GM19351 (cell line): ENCODE results near the gene SOX13.

Experiments used
- ATAC-seq: cut with Tn5 transposase; IDR thresholded peaks from one replicate; pipeline ENCODE4 v1.9.1; 2021; ENCODE audit warnings: mild to moderate bottlenecking, moderate library complexity; ENCODE audit not compliant: unreplicated experiment

SOX13 gene

DNA sequence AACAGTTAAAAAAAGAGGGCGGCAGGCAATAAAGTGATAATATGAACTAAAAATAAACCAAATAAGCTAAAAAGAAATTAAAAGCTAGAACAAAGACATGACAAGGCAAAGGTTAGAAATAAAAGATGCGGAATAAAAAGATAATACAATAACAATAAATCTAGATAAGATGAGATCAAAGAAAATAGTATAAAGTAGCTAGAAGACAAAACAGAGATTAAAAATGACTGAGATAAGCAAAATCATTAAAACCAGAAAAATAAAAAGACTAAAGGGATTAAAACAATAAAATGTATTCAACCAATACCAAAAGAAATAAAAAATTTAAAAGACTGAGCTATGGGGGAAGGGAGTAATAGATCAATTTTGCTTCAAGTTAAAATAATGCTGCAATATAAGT, 10.8 kb upstream of the SOX13 start:
- no peak for ATAC-seq

DNA sequence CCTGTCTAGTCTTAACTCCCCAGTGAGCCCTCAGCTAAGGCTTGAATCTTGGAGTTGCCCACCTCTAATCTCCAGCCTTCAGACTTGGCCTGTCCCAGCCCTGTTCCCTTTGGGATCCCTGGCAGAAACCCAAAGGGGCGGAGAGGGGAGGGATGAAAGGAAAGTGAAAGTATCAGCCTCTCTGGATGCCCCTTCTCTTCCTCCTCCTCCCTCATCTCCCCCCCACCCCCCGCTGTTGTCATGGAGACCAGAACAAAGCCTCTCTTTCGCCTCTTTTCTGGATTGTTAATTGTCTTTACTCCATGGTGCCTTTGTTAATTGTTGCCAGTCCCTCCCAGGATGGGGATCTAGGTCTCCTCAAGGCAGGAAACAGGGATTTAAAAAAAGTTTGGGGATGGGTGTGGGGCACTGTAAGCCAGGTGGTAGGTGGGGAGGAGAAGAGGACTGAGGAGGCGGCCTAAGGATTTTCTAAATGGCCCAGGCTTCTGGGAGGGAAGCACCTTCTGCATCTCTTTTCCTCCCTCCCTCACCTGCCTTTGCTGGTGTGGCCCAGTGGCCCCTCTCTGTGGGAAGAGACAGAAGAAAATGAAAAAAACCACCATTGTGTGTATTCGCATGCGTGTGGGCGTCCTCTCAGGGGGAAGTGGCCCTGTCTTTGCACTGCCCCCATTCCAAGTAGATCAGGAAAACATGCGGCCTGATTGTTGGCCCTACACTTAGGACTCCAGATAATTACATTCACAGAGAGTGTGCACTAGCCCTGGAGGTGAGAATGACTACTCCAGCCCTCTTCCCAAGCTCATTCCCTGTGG, 7.5 kb upstream of the SOX13 start:
- ATAC-seq: no peak

GRCh38 chr1:204065986-204066300, 7.0 kb upstream of the SOX13 start:
- ATAC-seq: no peak

DNA sequence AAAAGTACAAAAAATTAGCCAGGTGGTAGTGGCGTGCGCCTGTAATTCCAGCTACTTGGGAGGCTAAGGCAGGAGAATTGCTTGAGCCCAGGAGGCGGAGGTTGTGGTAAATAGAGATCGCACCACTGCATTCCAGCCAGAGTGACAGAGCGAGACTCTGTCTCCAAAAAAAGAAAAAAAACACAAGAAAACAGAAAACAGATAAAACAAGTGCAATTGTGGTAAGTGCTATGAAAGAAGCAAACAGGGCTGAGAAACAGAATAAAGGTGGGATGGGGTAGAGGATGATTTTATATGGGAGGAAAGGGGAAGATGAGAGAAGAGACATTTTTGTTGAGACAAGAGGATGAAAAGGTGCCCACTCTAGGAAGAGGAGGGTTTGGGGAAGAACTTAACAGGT, 5.0 kb upstream of the SOX13 start:
- ATAC-seq: no peak

- ATAC-seq: no peak
These were observed 3.0 kb upstream of the SOX13 start for GRCh38 chr1:204069887-204070286.

DNA sequence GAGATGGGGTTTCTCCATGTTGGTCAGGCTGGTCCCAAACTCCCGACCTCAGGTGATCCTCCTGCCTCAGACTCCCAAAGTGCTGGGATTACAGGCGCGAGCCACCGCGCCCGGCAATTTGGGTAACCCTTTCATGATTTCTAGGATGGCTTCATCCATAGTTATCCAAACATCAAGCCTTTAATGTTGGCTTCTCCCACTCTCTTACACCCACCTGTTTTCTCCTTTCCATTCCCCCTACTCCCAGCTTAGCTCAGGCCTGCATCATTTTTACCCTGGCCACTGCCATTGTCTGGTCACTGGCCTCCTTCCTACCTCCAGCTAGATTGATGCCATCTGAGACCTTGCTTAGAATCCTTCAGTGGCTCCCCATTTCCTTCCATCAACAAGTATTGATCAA, 2.0 kb upstream of the SOX13 start:
- no peak for ATAC-seq

DNA sequence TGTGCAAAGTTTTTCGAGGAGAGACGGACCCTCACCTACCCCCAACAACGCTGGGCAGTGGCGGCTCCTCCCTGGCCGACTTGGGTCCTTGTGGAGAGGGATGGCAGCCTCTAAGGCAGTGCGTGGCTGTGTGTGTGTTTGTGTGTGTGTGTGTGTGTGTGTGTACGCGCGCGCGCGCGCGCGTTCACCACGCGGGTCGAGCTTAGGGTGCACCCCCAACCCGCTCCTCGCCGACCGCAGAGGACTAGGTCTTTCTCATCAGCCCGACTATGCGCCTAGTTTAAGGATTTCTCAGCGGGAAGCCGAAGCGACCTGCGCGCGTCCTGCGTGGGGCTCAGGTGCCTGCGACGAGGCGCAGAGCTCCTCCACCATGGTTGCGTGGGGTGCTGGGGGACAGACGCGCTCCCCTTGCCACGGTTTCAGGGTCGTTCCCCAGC, 940 bp downstream of the SOX13 start:
- ATAC-seq: no peak

DNA sequence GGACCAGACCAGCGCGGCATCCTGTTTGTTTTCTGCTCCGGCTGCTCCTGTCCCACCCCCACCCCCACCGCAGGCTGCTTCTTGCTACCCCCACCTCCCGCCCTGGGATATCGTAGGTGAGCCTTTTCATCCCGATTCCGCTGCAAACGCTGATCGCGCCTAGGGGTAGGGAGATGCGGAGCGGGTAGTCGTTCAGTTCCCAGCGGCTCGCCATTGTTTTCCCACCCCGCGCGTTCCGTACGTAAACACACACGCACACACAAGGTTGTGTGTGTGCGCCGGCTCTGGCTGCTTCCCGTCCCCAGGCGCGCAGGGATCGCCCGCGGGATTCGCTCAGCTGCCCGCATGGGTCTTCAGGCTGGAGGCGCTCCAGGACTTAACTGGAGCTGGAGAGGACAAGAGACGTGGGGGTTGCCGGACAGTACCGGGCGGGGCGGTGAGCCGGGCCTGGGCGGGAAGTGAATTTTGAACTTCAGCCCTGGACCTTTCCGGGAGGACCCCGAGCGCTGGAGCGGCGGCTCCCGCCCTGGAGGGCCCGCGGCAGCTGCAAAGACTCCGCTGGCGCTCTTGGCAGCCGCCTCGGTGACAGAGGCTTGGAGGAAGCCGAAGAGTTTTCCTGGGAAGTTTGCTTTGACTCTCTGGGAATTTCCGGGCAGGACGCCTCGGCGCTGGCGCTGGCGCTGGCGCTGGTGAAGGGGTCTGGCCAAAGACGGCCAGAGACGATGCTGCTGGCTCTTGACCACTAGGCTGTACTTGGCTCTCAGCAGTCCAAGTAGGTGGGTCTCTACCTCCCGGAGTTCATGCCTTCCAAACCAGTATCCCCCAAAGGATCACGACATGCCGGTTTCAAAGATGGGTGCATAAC, 1.6 kb downstream of the SOX13 start:
- ATAC-seq: no peak

DNA sequence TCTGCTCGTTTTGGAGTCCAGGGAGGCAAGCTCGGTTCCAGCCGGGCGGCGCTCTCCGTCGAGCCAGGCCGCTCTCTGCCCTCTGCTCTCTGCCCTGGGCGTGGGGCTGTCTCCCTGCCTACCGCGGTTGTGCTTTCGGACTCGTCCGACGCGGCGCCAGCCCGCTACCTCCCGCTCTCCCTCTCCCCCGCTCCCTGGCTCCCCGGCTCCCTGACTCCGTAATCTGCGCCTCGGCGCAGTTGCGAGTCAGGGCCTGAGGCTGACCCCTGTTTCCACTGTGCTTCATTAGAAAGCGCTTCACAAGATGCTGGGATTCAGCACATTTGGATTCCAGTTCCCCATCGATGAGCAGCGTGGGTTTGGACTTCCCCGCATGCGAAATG, 2.2 kb downstream of the SOX13 start:
- no peak for ATAC-seq

DNA sequence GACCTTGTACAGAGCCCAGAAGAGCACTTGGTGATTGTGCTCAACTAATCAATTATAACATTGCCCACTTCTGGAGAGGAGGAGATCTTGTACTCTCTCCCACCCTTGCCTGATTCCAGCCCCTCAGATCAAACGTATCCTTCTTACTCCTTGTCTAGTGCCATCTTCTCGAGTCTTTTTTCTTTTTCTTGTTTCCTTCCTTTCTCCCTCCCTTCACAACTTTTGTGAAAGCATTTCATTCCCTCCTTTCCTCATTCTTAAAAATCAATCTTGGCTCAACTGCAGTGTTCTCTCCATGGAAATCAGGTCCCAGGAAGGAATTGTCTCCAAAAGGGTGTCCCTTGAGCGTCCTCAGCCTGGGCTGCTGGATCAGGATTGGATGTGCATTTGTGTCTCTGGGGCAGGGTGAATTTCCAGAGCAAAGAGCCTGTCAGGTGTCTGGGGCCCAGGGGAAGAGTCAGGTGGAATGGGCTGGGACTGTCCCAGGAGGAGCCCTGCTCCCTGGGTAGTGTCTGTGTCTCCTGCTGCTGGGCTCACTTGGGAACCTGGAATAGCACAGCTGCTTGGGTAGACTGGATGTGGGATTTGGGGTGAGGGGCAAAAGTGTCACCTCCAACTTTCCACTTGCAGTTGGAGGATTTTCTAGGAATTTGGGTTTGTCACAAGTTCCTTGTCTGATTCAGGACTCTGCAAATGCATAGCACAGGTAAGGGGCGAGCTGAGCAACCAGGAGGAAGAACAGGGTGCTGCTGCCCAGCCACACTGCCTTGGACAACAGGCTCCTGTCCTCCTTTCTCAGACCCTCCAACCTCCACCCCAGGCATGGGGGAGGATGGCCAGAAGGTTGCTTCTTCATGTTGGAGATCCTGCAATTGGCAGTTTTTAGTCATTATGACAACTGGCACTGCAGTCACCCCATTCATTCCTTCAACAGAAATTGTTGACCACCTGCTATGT, 3.3 kb downstream of the SOX13 start:
- no peak for ATAC-seq

DNA sequence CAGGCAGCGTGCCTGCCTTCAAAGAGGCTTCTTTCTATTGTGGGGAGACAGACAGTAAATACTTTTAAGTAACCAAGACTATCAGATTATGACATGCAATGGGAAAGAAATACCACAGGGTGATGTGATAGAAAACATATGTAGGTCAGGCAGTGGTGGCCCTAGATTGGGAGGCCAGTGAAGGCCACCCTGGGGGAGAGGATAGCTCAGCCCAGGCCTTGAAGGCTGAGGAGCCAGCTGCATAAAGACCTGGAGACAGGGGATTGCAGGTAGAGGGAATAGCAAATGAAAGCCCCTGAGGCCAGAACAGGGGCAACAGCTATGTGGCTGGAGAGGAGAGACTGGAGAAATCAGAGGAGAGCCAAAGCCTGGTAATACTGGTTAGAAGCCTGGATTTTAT, 4.0 kb downstream of the SOX13 start:
- no peak for ATAC-seq

GRCh38 chr1:204077979-204078696, 5.2 kb downstream of the SOX13 start:
- ATAC-seq: no peak

DNA sequence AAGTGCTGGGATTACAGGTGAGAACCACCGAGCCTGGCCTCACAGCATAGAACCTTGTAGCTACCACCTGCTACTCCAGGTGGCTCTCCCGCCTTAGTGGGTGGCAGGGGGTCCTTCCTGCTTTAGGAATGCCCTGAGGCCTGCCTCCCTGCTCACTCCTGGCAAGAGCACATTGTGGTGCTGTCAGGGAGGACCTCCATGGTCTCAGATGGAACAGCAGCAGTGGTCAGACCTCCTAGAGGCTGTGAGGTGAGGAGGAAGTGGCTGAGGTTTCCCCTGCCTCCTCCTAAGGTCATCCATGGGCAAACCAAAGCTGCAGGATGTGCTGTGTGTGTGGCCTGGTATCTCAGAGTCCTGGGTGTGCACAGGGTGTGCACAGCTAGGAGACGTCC, 6.7 kb downstream of the SOX13 start:
- ATAC-seq: no peak

GRCh38 chr1:204080163-204080903, 7.4 kb downstream of the SOX13 start:
- ATAC-seq: no peak

DNA sequence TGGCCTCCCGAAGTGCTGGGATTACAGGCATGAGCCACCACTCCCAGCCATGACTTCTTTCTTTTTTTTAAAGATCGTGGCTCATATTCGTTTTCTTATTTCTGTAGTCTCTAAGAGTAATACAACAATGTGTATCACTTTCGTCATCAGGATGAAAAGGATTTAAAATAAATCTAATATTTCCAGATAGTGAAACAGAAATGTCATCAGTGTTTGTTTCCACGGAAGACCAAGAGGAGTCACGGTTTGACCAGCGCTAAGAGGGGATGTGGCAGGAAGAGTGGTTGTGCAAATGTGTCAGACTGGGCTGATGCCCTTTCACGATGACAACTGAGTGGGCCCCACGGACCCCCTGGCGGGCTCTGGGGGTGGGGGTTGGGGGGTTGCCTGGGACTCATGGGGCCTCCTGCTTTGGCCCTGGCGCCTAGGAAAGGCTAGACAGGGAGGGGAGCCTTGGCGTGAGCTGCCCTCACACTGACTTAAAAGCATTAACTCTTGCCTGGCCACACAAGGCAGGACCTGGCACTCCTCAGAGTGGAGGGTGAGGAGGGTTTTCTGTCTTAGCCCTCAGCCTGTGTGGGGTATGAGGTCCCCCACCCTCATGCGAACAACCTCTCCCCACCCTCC, 8.4 kb downstream of the SOX13 start:
- ATAC-seq: no peak

DNA sequence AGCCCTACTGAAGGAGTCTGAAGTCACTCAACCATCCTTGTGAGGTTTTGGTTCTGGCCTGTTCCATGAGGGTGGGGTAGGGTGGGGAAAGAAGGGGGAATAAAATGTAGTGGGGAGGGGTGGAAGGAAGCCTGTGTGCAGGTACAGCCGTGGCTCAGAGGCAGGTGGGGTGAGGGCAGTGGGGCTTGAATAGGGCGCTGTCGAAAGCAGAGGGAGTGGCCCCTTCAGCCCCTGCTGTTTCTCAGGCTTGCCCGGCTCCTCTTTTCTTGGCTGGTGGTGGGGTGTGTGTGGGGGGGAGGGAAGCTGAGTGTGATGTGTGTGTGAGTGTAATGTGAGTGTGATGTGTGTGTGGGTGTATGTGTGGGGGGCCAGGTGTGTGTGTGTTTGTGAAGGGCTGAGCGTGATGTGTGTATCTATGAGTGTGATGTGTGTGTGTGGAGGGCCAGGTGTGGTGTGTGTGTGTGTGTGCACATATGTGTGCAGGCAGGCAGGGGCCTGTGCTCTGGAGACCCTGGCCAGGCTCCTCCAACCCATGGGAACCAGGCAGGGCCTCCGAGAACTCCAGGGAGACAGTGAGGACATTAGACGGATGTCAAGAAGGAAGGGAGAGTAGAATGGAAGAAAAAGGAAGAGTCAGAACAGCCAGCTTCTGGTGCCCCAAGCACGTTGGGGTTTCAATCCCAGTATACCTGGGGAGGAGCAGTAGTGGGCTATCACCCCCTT, 9.0 kb downstream of the SOX13 start:
- no peak for ATAC-seq

DNA sequence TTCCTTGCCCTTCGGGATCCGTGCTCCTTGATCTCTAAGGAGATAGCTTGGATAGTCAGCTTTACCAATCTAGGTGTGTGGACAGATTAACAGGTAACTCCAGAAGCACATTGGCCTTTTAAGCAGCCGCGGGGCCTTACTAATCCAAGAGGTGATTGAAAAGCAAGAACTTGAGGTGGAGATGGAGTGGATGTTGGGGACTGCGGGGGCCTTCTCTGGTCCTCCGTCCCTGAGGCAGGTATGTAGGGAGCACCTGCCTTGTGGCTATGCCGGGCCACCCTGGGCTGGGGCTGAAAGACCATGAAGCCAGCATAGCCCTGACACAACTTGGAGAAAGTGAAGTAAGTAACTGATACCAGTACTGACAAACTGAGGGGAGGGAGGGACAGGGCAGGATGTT, 10.6 kb downstream of the SOX13 start:
- no peak for ATAC-seq

DNA sequence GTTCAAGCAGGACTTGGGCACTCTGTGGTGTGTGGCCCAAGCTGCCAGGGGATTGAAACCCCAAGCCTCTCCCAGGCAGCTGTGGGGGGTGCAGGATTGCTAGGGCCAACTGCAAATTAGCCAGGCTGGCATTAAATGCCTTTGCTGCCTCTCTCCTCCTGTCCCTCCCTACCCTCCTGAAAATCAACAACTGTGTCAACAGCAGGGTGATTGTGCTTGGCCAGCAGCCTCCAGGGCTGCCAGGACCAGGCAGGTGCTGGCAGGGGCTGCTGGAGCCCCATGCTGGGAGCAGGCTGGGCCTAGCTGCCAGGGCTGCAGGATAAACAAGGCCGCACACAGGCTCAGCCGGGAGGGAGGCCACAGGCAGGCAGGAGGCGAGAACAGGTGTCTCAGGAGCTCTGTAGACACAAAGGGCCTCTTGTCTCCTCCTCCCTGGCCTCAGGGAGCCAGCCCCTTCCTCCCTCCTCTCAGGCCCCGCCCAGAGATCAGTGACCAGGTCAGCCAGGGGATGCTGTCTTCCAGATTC, 11.4 kb downstream of the SOX13 start:
- ATAC-seq: no peak

DNA sequence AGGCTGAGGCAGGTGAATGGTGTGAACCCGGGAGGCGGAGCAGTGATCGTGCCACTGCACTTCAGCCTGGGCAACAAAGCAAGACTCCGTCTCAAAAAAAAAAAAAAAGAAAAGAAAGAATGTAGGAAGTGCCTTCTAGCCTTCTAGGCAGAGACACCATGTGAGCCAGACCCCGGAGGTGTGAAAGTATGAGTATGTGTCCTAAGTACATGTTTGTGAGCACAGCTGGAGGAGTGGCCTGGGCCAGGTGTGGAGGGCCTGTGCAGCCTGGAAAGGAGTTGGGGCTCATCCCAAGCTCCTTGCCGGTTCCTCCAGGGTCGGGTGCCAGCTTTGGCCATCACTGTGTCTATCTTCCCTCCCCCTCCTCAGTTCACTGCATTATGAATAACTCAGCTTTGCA, 13.0 kb downstream of the SOX13 start:
- ATAC-seq: no peak
